ENCODE results near the gene GRIA1.

Gene GRIA1

GRCh38 chr5:153552886-153553285 lies 62.4 kb downstream of the GRIA1 start:
- DNase-seq: no peak

- DNase-seq: no peak
These were observed 65.1 kb downstream of the GRIA1 start for GRCh38 chr5:153555420-153556114.

GRCh38 chr5:153558957-153559356 lies 68.5 kb downstream of the GRIA1 start:
- DNase-seq: no peak

- no peak for DNase-seq
These were observed 69.5 kb downstream of the GRIA1 start for GRCh38 chr5:153559926-153560325.

GRCh38 chr5:153562189-153562588 lies 71.7 kb downstream of the GRIA1 start:
- DNase-seq: no peak

- no peak for DNase-seq
These were observed 75.4 kb downstream of the GRIA1 start for GRCh38 chr5:153565822-153566221.

GRCh38 chr5:153569036-153569435 lies 78.6 kb downstream of the GRIA1 start:
- DNase-seq: no peak

GRCh38 chr5:153571162-153571561 lies 80.7 kb downstream of the GRIA1 start:
- no peak for DNase-seq

- DNase-seq: no peak
These were observed 82.1 kb downstream of the GRIA1 start for GRCh38 chr5:153572411-153573145.

- no peak for DNase-seq
These were observed 83.0 kb downstream of the GRIA1 start for GRCh38 chr5:153573326-153574033.

- DNase-seq: no peak
These were observed 93.9 kb downstream of the GRIA1 start for GRCh38 chr5:153584126-153584959.

GRCh38 chr5:153584960-153585359 lies 94.5 kb downstream of the GRIA1 start:
- no peak for DNase-seq

GRCh38 chr5:153585622-153586277 lies 95.3 kb downstream of the GRIA1 start:
- no peak for DNase-seq

GRCh38 chr5:153592081-153592480 lies 101.6 kb downstream of the GRIA1 start:
- no peak for DNase-seq

- DNase-seq: no peak
These were observed 104.3 kb downstream of the GRIA1 start for GRCh38 chr5:153594785-153595184.

GRCh38 chr5:153598099-153598498 lies 107.6 kb downstream of the GRIA1 start:
- DNase-seq: no peak

GRCh38 chr5:153601377-153601776 lies 110.9 kb downstream of the GRIA1 start:
- DNase-seq: no peak

- DNase-seq: no peak
These were observed 114.9 kb downstream of the GRIA1 start for GRCh38 chr5:153605386-153605785.

GRCh38 chr5:153610009-153610408 lies 119.5 kb downstream of the GRIA1 start:
- no peak for DNase-seq

GRCh38 chr5:153610811-153611210 lies 120.3 kb downstream of the GRIA1 start:
- DNase-seq: no peak

- DNase-seq: no peak
These were observed 122.7 kb downstream of the GRIA1 start for GRCh38 chr5:153613144-153613543.

GRCh38 chr5:153613672-153614071 lies 123.2 kb downstream of the GRIA1 start:
- no peak for DNase-seq

All from midbrain (tissue), 1 donor.